ENCODE data around the gene VAV3. TPM values are rescaled to one million over a fixed set of nuclear protein-coding genes. Genes with fewer than 3 reads are reported as not detected.

The VAV3 gene
- total RNA-seq, 2 donors from 2014 or later, result 73.0 to 135 TPM

DNA sequence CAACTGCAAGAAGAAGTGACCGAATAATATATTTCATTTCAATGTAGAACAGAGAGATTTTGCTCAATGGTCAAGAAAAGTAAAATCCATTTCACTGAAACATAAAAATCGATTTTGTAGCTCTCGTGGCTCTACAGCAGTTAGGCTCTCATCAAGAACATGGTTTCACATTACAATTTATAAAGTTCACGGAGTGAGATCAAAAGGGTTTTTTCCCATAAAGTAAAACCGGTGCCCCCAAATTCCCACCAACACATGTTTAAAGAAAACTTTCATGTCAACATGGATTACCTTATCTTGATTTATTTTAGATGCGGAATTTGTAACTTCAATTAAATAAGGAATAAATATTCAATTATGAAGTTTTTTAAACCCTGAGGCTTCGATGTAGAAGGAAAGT, 16.3 kb upstream of the VAV3 start:
- Histone ChIP-seq H3K36me3 (no peaks in the 10 kb centered on the region), H3K27ac (no peak overlapping the region), H3K4me1 (no peaks in the 10 kb centered on the region), H3K4me3 (no peak overlapping the region), H3K9ac (ENCODE audit: low read depth in 2 of 2, low read length in 2 of 2) (no peak overlapping the region), H3K9me3 (no peaks in the 10 kb centered on the region), H3K27me3 (no peaks in the 10 kb centered on the region)
- DNase-seq, result no peak
- TF ChIP-seq, protein P1, sequence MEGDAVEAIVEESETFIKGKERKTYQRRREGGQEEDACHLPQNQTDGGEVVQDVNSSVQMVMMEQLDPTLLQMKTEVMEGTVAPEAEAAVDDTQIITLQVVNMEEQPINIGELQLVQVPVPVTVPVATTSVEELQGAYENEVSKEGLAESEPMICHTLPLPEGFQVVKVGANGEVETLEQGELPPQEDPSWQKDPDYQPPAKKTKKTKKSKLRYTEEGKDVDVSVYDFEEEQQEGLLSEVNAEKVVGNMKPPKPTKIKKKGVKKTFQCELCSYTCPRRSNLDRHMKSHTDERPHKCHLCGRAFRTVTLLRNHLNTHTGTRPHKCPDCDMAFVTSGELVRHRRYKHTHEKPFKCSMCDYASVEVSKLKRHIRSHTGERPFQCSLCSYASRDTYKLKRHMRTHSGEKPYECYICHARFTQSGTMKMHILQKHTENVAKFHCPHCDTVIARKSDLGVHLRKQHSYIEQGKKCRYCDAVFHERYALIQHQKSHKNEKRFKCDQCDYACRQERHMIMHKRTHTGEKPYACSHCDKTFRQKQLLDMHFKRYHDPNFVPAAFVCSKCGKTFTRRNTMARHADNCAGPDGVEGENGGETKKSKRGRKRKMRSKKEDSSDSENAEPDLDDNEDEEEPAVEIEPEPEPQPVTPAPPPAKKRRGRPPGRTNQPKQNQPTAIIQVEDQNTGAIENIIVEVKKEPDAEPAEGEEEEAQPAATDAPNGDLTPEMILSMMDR (IDR thresholded peaks at IDR 0.05), result no peak
- intact Hi-C loops (cut with DNase I), result no loop called here

DNA sequence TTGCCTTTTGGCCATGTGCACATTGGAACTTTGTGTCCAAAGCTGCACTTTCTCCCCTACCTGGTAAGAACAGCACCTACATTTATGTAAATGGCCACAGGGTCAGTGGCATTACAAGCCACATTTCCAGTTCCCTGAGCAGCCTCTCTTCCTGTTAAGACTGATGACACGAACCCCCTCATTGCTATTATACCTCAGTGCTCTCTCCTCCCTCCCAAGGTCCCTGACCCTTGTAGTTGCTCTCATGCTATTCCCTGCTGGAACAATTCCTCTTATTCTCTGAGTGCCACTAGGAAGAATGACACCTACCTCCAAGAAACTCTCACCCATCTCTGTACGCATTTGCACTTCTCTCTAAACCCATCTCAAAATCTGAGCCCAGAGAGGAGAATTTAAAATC, 14.9 kb upstream of the VAV3 start:
- H3K36me3 ChIP-seq, result no peaks in the 10 kb centered on the region
- H3K9ac ChIP-seq (ENCODE audit: low read depth in 2 of 2, low read length in 2 of 2), result no peak overlapping the region
- H3K4me3 ChIP-seq, result no peak overlapping the region
- intact Hi-C loops (cut with DNase I), result no loop called here
- H3K4me1 ChIP-seq, result no peaks in the 10 kb centered on the region
- DNase-seq, result no peak
- no peak overlapping the region for H3K27ac ChIP-seq
- no peaks in the 10 kb centered on the region for H3K9me3 ChIP-seq
- TF ChIP-seq, protein P1 (IDR thresholded peaks at IDR 0.05), result no peak
- no peaks in the 10 kb centered on the region for H3K27me3 ChIP-seq

DNA sequence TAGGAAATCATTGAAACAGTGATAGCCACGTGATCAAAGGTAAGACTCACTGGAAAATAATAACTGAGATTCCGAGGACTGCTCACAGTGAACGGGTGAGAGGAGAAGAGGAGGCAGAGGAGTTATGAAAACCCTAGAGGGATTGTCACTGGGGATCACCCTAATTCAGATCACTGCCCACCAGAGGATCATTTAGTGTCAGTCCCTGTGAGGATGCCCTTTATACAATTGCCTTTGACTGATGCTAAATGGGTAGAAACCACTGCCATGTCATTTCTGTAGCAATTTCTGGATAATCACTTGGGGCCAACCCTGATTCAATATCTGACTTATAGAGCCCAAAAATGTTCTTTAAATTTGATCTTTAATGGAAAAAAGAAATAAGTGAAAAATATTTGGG, 14.1 kb upstream of the VAV3 start:
- no peak overlapping the region for H3K9ac ChIP-seq (ENCODE audit: low read depth in 2 of 2, low read length in 2 of 2)
- intact Hi-C loops (cut with DNase I), result no loop called here
- H3K4me1 ChIP-seq, result no peaks in the 10 kb centered on the region
- no peak overlapping the region for H3K27ac ChIP-seq
- TF ChIP-seq, protein P1 (IDR thresholded peaks at IDR 0.05), result no peak
- DNase-seq, result no peak
- no peaks in the 10 kb centered on the region for H3K36me3 ChIP-seq
- H3K27me3 ChIP-seq, result no peaks in the 10 kb centered on the region
- no peaks in the 10 kb centered on the region for H3K9me3 ChIP-seq
- no peak overlapping the region for H3K4me3 ChIP-seq

DNA sequence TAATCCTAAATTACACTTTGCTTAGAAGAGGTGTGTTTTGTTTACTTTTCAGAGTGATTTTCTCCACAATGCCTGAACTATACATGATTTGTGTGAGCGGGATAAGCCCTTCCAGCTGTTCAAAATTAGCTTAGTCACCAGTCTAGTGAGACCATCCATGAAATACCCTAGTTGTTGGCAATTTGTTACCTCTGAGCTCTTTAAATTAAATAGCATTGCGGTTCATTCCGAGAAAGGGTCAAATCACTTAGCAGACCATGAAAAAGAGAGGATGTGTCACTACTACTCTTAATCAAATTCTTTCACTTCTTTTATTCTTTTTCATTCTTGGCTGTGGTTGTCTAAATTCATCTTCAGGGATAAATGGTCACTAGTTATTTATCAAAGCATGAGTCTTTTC, 11.9 kb upstream of the VAV3 start:
- Histone ChIP-seq H3K27me3 (no peaks in the 10 kb centered on the region), H3K4me3 (no peak overlapping the region), H3K36me3 (no peaks in the 10 kb centered on the region), H3K9ac (ENCODE audit: low read depth in 2 of 2, low read length in 2 of 2) (no peak overlapping the region), H3K9me3 (no peaks in the 10 kb centered on the region), H3K4me1 (no peaks in the 10 kb centered on the region), H3K27ac (no peak overlapping the region)
- TF ChIP-seq, protein P1 (IDR thresholded peaks at IDR 0.05), result no peak
- no peak for DNase-seq
- intact Hi-C loops (cut with DNase I), result no loop called here

DNA sequence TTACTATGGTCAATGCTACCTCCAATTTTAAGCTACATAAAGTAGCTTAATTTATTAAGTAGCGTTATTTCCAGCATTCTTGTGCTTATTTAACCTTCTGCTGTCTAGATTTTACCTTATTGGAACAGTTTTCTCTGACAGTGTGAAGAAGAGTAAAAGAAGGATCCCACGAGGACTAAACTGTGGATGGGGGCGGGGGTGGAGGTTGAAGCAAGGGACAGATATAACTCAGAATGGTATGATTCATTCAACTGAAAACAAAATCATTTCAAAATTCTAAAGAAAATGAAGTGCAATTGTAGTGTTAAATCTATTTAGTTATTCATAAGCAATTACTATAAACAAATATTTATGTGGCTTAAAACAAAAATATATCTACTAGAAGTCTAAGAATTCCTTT, 11.5 kb upstream of the VAV3 start:
- no peak overlapping the region for H3K4me3 ChIP-seq
- H3K9ac ChIP-seq (ENCODE audit: low read depth in 2 of 2, low read length in 2 of 2), result no peak overlapping the region
- no peaks in the 10 kb centered on the region for H3K9me3 ChIP-seq
- intact Hi-C loops (cut with DNase I), result no loop called here
- H3K27me3 ChIP-seq, result no peaks in the 10 kb centered on the region
- no peak overlapping the region for H3K27ac ChIP-seq
- DNase-seq, result no peak
- TF ChIP-seq, protein P1 (IDR thresholded peaks at IDR 0.05), result no peak
- no peaks in the 10 kb centered on the region for H3K4me1 ChIP-seq
- H3K36me3 ChIP-seq, result no peaks in the 10 kb centered on the region

DNA sequence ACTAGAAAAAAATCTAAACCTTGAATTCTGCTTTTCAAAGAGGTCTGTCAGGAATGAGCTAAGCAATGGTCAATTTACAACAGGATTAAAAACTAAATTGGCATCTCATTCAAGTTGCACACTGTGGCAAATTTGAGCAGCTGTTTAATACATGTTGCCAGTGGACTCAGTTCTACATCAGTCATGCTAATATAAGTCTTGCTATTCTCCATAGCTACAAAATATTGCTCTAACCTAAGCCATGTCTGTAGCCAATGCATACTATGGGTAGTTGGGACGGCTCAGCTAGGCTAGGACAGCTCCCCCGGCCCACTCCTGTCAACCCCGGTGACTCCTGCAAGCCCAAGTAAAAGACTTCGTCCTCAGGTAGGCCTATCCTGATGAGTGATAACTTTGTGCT, 10.9 kb upstream of the VAV3 start:
- Histone ChIP-seq H3K36me3 (no peaks in the 10 kb centered on the region), H3K4me1 (no peaks in the 10 kb centered on the region), H3K9ac (ENCODE audit: low read depth in 2 of 2, low read length in 2 of 2) (no peak overlapping the region), H3K27ac (no peak overlapping the region), H3K27me3 (no peaks in the 10 kb centered on the region), H3K9me3 (no peaks in the 10 kb centered on the region), H3K4me3 (no peak overlapping the region)
- intact Hi-C loops (cut with DNase I), result no loop called here
- TF ChIP-seq, protein P1 (IDR thresholded peaks at IDR 0.05), result no peak
- DNase-seq, result no peak

All from colonic mucosa (tissue), 4 donors.